Chondrocyte (in vitro differentiated cells): ENCODE measurements around the gene C1QTNF12. TPM values are rescaled to one million over a fixed set of nuclear protein-coding genes. Genes with fewer than 3 reads are reported as not detected.

Experiments used
- DNase-seq: peaks from one replicate; pipeline ENCODE4 v3.0.0; 2021; ENCODE audit warnings: mixed read lengths, low spot score
- H3K27ac Mint-ChIP-seq: one replicate; pipeline ENCODE4 v1.8.0; 2021; ENCODE audit warnings: mild to moderate bottlenecking, moderate library complexity, mixed read lengths; ENCODE audit not compliant: unreplicated experiment
- H3K27me3 Mint-ChIP-seq: 2 replicates; pipeline ENCODE4 v1.8.0; 2021; ENCODE audit warnings: low read depth, mixed read lengths
- H3K36me3 Mint-ChIP-seq: 2 replicates; pipeline ENCODE4 v1.8.0; 2021; ENCODE audit warnings: low read depth, mixed read lengths
- H3K4me1 Mint-ChIP-seq: 2 replicates; pipeline ENCODE4 v1.8.0; 2021; ENCODE audit warnings: low read depth, mild to moderate bottlenecking, mixed read lengths
- H3K4me3 Mint-ChIP-seq: one replicate; pipeline ENCODE4 v1.8.0; 2021; ENCODE audit warnings: mild to moderate bottlenecking, moderate library complexity, mixed read lengths; ENCODE audit not compliant: unreplicated experiment
- H3K9me3 Mint-ChIP-seq: 2 replicates; pipeline ENCODE4 v1.8.0; 2021; ENCODE audit warnings: low read depth, mixed read lengths
- CTCF ChIP-seq: fragments of 200-600 bp; sonication (generic); IDR thresholded peaks from 2 replicates; pipeline ENCODE4 v1.5.0; 2021; ENCODE audit warnings: antibody characterized with exemption, mild to moderate bottlenecking, moderate library complexity
- total RNA-seq: library from RNA; stranded (reverse); gene quantifications from 3 replicates; pipeline ENCODE4 v1.2.1, GENCODE V29; 2021

Gene C1QTNF12
- total RNA-seq, 1 donor from 2014 or later: 1.3 TPM

GRCh38 chr1:1235016-1235744, 11.3 kb downstream of the C1QTNF12 start:
- H3K27ac Mint-ChIP-seq: no peak overlapping the region
- no peaks in the 10 kb centered on the region for H3K9me3 Mint-ChIP-seq
- no peak overlapping the region for H3K4me3 Mint-ChIP-seq
- peaks cover 7% of the 10 kb centered on the region for H3K36me3 Mint-ChIP-seq
- no peak for DNase-seq
- TF ChIP-seq CTCF: no peak
- H3K4me1 Mint-ChIP-seq: peaks cover 32% of the 10 kb centered on the region
- H3K27me3 Mint-ChIP-seq: no peaks in the 10 kb centered on the region

- Mint-ChIP-seq H3K4me3 (peak overlapping the region; percentile 63), H3K27me3 (no peaks in the 10 kb centered on the region), H3K4me1 (peaks cover 37% of the 10 kb centered on the region), H3K36me3 (peaks cover 7% of the 10 kb centered on the region), H3K9me3 (no peaks in the 10 kb centered on the region), H3K27ac (no peak overlapping the region)
- DNase-seq: no peak
- TF ChIP-seq CTCF: no peak
Measured at GRCh38 chr1:1234180-1234808, 12.2 kb downstream of the C1QTNF12 start.

- Mint-ChIP-seq H3K27me3 (no peaks in the 10 kb centered on the region), H3K4me3 (peak overlapping the region; percentile 63), H3K27ac (no peak overlapping the region), H3K9me3 (no peaks in the 10 kb centered on the region), H3K4me1 (peaks cover 37% of the 10 kb centered on the region), H3K36me3 (peaks cover 7% of the 10 kb centered on the region)
- no peak for TF ChIP-seq CTCF
- DNase-seq: no peak
Measured at GRCh38 chr1:1233567-1233892, 13.0 kb downstream of the C1QTNF12 start.

GRCh38 chr1:1232796-1233566, 13.5 kb downstream of the C1QTNF12 start:
- no peak for DNase-seq
- Mint-ChIP-seq H3K36me3 (peaks cover 7% of the 10 kb centered on the region), H3K4me1 (peaks cover 37% of the 10 kb centered on the region), H3K27me3 (no peaks in the 10 kb centered on the region), H3K4me3 (peak overlapping the region; percentile 63), H3K27ac (no peak overlapping the region), H3K9me3 (no peaks in the 10 kb centered on the region)
- no peak for TF ChIP-seq CTCF

- Mint-ChIP-seq H3K36me3 (peaks cover 7% of the 10 kb centered on the region), H3K4me3 (peak within 1 kb of the TSS; percentile 91), H3K27me3 (no peaks in the 10 kb centered on the region), H3K27ac (peak within 1 kb of the TSS; percentile 86), H3K9me3 (no peaks in the 10 kb centered on the region), H3K4me1 (peaks cover 35% of the 10 kb centered on the region)
- no peak for TF ChIP-seq CTCF
- DNase-seq: no peak
Measured at GRCh38 chr1:1232208-1232795, 14.2 kb downstream of the C1QTNF12 start, which contains the start of gene B3GALT6. Gene B3GALT6, plus strand, starts transcription at chr1:1232237. Its CDS starts 42 bp downstream, at chr1:1232279.
